ENCODE measurements around the gene SH2D6.

SH2D6 gene

DNA sequence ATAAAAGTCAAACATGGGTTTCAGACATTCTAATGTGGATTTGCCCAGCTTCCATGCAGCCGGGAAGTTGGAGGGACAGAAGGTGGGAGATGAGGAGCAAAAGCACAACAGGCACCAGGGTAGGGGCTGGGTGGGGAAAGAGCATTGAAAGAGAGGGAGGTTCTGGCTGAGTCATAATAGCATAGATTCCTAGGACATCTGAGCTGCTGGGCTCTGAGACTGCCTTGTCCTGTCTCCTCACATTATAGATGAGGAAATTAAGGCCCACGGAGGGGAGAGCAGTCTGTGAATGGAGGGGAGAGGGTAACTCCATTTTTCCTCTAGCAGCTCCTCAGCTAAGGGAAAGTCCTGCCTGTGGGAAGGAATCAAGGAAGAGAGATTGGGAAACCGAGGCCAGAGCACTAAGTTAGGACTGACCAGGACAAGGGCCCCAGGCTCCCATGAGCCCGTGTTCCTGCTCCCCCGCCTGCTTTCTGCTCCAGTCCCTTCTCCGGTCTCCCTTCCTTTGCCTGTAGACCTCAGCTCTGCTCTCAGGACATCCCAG, 26.2 kb downstream of the SH2D6 start:
- DNase-seq = no peak

GRCh38 chr2:85445316-85446295, 27.1 kb downstream of the SH2D6 start:
- no peak for DNase-seq

- no peak for DNase-seq
Measured at GRCh38 chr2:85446296-85447221, 28.0 kb downstream of the SH2D6 start.

GRCh38 chr2:85447222-85447585, 28.7 kb downstream of the SH2D6 start:
- no peak for DNase-seq

GRCh38 chr2:85448461-85449213, 30.1 kb downstream of the SH2D6 start:
- no peak for DNase-seq

- DNase-seq = no peak
Measured at GRCh38 chr2:85449214-85449588, 30.7 kb downstream of the SH2D6 start.

DNA sequence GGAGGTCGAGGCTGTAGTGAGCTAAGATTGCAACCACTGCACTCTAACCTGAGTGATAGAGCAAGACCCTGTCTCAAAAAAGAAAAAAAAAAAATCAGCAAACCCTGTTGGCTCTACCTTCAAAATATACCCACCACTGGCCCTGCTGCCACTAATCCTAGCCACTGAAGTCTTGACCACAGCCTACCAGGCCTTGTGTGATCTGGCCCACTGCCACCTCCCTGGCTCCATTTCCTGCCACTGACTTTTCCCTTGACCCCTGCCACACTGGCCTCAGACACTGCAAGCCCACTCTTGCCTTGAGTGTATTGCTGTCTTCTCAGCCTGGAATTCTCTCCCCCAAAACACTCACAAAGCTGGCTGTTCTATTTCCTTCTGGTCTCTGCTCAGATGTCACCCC, 33.7 kb downstream of the SH2D6 start:
- no peak for DNase-seq

DNA sequence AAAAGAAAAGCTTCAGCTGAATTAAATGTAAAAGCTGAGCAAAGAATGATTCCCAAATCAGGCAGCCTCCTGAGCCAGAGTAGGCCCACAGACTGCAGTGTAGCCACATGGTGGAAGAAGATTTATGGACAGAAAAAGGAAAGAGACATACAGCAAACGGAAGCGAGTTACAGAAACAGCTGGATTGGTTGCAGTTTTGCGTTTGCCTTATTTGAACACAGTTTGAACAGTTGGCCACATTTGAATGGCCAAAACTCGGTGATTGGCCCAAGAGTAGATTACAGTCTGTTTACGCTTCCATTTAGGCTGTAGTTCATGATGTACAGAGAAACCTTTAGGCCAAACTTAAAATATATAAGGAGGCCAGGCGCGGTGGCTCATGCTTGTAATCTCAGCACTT, 35.1 kb downstream of the SH2D6 start:
- no peak for DNase-seq

DNA sequence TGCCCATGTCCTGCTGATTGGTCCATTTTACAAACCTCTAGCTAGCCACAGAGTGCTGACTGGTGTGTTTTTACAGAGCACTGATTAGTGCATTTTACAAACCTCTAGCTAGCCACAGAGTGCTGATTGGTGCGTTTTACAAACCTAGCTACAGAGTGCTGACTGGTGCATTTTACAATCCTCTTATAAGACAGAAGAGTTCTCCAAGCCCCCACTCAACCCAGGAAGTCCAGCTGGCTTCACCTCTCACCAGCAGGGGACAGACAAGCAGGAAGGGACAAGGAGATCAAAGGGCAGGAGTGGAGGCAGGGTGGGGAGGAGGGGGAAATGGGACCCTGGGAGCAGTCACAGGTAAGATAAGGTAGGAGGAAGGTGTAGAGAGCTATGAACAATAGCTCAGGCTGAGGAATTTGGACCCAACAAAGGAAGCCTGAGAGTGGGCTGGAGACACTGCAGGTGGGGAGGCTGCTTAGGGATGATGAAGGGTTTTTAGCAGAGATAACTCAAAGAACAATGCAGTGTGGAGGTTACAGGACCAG, 37.1 kb downstream of the SH2D6 start:
- no peak for DNase-seq

DNA sequence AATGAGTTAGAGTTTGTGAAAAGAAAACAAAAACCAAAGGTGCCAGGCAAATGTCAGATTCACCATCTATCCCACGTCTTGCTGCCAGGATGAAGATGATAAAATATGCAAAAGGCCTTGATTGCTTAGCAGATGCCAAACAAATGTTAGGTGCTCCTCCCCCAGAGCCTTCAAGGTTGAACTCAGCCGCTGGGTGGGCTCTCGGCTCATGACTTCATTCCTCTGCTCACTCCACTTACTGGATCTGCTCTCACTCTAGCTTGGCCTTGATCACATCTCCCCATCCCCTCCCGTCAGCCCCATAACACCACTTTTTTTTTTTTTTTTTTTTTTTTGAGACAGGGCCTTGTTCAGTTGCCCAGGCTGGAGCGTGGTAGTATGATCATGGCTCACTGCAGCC, 38.5 kb downstream of the SH2D6 start:
- no peak for DNase-seq

DNA sequence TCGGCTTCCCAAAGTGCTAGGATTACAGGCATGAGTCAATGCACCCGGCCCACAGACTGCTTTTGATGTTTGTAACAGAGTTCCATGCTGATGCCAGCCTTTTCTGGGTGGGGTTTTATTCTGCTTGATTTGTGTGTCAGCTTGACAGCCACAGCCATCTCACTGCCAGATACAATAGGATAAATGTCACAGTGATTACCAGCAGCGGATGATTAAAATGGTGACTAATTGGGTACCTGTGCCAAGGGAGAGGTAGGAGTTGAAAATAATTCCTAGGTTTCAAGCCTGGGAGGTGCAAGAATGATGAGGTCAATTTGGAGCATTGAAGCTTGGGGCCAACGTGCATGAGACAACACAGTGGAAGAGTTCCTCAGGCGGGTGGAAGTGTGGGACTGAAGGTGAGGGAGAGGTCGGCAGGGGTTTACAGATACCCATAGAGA, 39.4 kb downstream of the SH2D6 start:
- no peak for DNase-seq

- DNase-seq = no peak
Measured at GRCh38 chr2:85458601-85459563, 40.4 kb downstream of the SH2D6 start.

GRCh38 chr2:85459771-85460170, 41.3 kb downstream of the SH2D6 start:
- DNase-seq = no peak

DNA sequence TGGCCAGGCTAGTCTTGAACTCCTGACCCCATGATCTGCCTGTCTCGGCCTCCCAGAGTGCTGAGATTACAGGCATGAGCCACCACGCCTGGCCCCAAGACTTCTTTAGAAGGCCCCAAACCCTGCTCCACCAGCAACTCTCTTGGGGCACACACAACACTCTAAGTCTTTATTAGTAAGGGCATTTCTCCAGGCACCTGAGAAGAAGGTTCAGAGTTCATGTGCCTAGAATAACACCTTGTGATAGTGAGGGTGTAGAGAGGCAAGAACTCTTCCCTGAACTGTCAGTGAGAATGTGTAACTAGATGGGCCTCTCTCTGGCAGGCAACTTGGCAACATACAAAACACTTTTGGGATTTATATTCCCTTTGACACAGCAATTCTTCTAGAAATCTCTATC, 43.8 kb downstream of the SH2D6 start:
- DNase-seq = no peak

DNA sequence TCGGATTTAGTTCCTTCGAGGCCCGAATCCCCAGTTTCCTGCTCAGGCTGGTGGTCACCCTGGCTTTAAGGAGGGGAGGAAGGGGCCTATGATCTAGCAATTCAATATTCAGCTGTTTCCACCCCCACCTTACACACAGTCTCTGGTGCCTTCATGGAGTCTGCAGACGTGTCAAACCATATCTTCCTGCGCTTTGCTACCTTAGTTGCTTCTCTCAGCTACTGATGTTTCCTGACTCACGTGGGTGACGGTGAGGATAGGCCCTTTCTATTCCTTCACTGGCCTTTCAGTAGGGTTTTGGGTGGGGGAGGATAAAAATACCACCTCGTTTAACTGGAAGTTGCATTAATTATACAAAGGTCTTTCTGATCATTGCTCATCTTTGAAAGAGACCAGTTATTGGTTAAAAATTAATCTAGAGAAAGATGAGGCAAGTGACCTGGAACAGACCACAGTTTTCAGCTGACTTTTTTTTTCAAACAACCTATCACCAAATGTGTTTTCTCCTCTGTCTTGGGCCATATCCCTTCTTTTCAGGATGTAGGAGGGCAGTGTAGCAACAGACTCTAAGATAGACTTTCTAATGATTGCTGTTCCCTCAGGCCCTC, 49.7 kb downstream of the SH2D6 start:
- DNase-seq = no peak

GRCh38 chr2:85468704-85469349, 50.3 kb downstream of the SH2D6 start:
- DNase-seq = no peak

DNA sequence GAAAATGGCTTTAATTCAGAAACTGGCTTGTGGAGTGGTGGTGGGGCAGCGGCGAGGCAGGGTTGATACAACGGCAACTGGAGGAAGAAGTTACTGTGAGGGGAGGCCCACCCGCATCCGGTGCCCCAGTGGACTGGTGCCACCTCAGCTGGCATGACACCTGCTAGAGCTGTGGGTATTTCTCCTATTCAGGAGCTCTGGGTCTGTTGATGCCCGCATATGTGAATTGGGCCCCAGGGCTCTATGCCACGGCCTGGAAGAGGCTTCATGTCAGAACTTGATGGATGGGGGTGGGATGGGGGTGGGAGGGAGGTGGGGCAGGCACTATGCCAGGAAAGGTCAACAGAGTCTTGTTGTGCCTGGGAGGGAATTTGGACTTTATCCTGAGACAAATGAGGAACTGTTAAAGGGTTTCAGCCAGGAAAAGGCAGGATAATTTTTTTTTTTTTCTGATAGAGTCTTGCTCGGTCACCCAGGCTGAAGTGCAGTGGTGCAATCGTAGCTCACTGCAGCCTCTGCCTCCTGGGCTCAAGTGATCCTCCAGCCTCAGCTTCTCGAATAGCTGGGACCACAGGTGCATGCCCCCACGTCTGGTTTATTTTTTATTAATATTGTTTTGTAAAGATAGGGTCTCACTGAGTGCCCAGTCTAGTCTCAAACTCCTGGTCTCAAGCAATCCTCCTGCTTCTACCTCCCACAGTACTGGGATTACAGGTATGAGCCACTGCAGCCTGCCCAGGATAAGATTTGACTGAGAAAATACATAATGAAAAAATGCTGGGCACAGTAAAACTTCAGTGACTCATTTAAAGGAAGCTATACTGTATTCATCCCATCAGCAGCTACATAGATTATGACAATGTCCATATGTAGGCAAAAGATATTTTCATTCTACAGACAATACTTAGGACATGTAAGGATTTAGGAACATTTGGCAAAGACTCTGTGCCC, 52.6 kb downstream of the SH2D6 start:
- DNase-seq = no peak

DNA sequence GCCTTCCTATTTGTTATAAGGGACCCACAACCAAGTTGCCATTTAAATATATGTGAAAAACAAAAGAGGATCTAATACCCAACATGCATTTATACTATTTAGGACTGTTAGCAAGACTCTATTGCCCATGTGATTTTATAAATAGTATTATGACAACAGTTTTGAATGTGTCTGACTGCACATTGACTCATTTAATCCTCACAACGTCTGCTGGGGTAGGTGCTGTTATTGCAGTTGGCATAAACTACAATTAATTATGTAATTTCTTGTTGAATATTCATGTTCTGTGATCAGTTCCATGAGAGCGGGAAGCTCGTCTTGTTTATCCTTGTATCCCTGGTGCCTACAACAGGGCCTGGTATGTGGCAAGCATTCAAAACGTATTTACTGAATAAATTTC, 53.7 kb downstream of the SH2D6 start:
- DNase-seq = no peak
